HPDE6-E6E7 (cell line): ENCODE data around the gene POLR2C.

Experiments
- DNase-seq: peaks from one replicate; pipeline ENCODE4 v3.0.0; 2011; ENCODE audit warnings: missing footprints; ENCODE audit errors: extremely low spot score

The POLR2C gene

GRCh38 chr16:57502048-57502775 is 39.7 kb downstream of the POLR2C start:
- no peak for DNase-seq

- no peak for DNase-seq
Observed at GRCh38 chr16:57503366-57503765, 40.9 kb downstream of the POLR2C start.

- no peak for DNase-seq
Observed at GRCh38 chr16:57504001-57504400, 41.5 kb downstream of the POLR2C start.

- DNase-seq: no peak
Observed at GRCh38 chr16:57504491-57504890, 42.0 kb downstream of the POLR2C start.

- DNase-seq: no peak
Observed at GRCh38 chr16:57505169-57505568, 42.7 kb downstream of the POLR2C start.

GRCh38 chr16:57507136-57508034 is 44.9 kb downstream of the POLR2C start:
- DNase-seq: no peak

- DNase-seq: no peak
Observed at GRCh38 chr16:57508035-57508425, 45.6 kb downstream of the POLR2C start.

- DNase-seq: no peak
Observed at GRCh38 chr16:57509231-57509923, 46.9 kb downstream of the POLR2C start.

GRCh38 chr16:57510016-57510871 is 47.8 kb downstream of the POLR2C start:
- DNase-seq: no peak

- no peak for DNase-seq
Observed at GRCh38 chr16:57512296-57513001, 50.0 kb downstream of the POLR2C start.

GRCh38 chr16:57513371-57514102 is 51.1 kb downstream of the POLR2C start:
- no peak for DNase-seq

GRCh38 chr16:57514371-57514770 is 51.9 kb downstream of the POLR2C start:
- DNase-seq: no peak

GRCh38 chr16:57514791-57515600 is 52.5 kb downstream of the POLR2C start:
- no peak for DNase-seq

- no peak for DNase-seq
Observed at GRCh38 chr16:57516176-57516725, 53.8 kb downstream of the POLR2C start.

GRCh38 chr16:57516773-57517172 is 54.3 kb downstream of the POLR2C start:
- no peak for DNase-seq

GRCh38 chr16:57517397-57518367 is 55.2 kb downstream of the POLR2C start:
- DNase-seq: no peak

- no peak for DNase-seq
Observed at GRCh38 chr16:57518520-57518919, 56.0 kb downstream of the POLR2C start.

GRCh38 chr16:57518922-57519321 is 56.4 kb downstream of the POLR2C start:
- no peak for DNase-seq
